Progenitor cell of endocrine pancreas (in vitro differentiated cells): ENCODE measurements around the gene FTCD. TPM values are rescaled to one million over a fixed set of nuclear protein-coding genes. Genes with fewer than 3 reads are reported as not detected.
"Not testable (repeated sequence)": the region's sequence is repeated elsewhere in the genome, so short reads cannot be mapped to it uniquely, and the experiment has no call there.

Source experiments
- DNase-seq: peaks from one replicate; pipeline ENCODE4 v3.0.0; 2021; ENCODE audit warnings: low spot score; ENCODE audit not compliant: unreplicated experiment
- H3K27ac Mint-ChIP-seq: 2 replicates; pipeline ENCODE4 v1.8.0; 2021; ENCODE audit warnings: mild to moderate bottlenecking, moderate library complexity, mixed read lengths
- H3K27me3 Mint-ChIP-seq: 2 replicates; pipeline ENCODE4 v1.8.0; 2021; ENCODE audit warnings: mixed read lengths
- H3K36me3 Mint-ChIP-seq: 2 replicates; pipeline ENCODE4 v1.8.0; 2022; ENCODE audit warnings: mixed read lengths; ENCODE audit not compliant: insufficient read depth
- H3K4me1 Mint-ChIP-seq: 2 replicates; pipeline ENCODE4 v1.8.0; 2021; ENCODE audit warnings: low read depth, mixed read lengths
- H3K4me3 Mint-ChIP-seq: 2 replicates; pipeline ENCODE4 v1.8.0; 2021; ENCODE audit warnings: low read depth, mild to moderate bottlenecking, moderate library complexity, mixed read lengths
- H3K9me3 Mint-ChIP-seq: 2 replicates; pipeline ENCODE4 v1.8.0; 2021; ENCODE audit warnings: low read depth, mixed read lengths
- CTCF ChIP-seq: fragments of 200-600 bp; sonication (generic); IDR thresholded peaks from one replicate; pipeline ENCODE4 v1.5.0; 2021; ENCODE audit warnings: antibody characterized with exemption, mild to moderate bottlenecking; ENCODE audit not compliant: unreplicated experiment
- total RNA-seq: library from RNA; stranded (reverse); gene quantifications from 2 replicates; pipeline ENCODE4 v1.2.1, GENCODE V29; 2021

The FTCD gene
- total RNA-seq, 1 donor from 2014 or later = 49.3 TPM

DNA sequence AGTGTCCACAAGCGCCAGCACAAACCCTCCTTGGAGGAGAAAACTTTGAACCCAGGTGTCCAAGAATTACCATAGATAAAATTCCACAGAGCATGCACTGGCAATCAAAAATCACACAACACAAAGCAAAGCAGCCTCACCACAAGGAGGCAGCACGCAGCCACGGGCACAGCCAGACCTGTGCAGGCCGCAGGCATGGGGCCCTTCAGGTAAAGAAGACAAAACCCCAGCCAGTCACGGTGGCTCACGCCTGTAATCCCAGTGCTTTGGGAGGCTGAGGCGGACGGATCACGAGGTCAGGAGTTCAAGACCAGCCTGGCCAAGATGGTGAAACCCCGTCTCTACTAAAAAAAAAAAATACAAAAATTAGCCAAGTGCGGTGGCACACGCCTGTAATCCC is 8.0 kb downstream of the FTCD start:
- H3K27me3 Mint-ChIP-seq, H3K4me1 Mint-ChIP-seq, DNase-seq, H3K9me3 Mint-ChIP-seq, H3K36me3 Mint-ChIP-seq, H3K4me3 Mint-ChIP-seq: not testable (repeated sequence)
- H3K27ac Mint-ChIP-seq = peak overlapping the region; percentile 83
- peak; percentile 65 for TF ChIP-seq CTCF

- Mint-ChIP-seq H3K4me3 (no peak overlapping the region), H3K9me3 (no peaks in the 10 kb centered on the region), H3K27me3 (peaks cover 7% of the 10 kb centered on the region), H3K4me1 (peaks cover 8% of the 10 kb centered on the region), H3K36me3 (peaks cover 3% of the 10 kb centered on the region), H3K27ac (peak overlapping the region; percentile 86)
- no peak for TF ChIP-seq CTCF
- no peak for DNase-seq
Observed at GRCh38 chr21:46146856-46147255, 8.5 kb downstream of the FTCD start.

GRCh38 chr21:46145840-46146691 is 9.3 kb downstream of the FTCD start:
- peak overlapping the region; percentile 86 for H3K27ac Mint-ChIP-seq
- H3K36me3 Mint-ChIP-seq = peaks cover 5% of the 10 kb centered on the region
- H3K4me3 Mint-ChIP-seq = no peak overlapping the region
- H3K27me3 Mint-ChIP-seq = peaks cover 13% of the 10 kb centered on the region
- DNase-seq = no peak
- H3K9me3 Mint-ChIP-seq = no peaks in the 10 kb centered on the region
- TF ChIP-seq CTCF = no peak
- H3K4me1 Mint-ChIP-seq = peaks cover 10% of the 10 kb centered on the region

- H3K4me1 Mint-ChIP-seq = peaks cover 13% of the 10 kb centered on the region
- no peaks in the 10 kb centered on the region for H3K9me3 Mint-ChIP-seq
- no peak overlapping the region for H3K4me3 Mint-ChIP-seq
- peaks cover 20% of the 10 kb centered on the region for H3K27me3 Mint-ChIP-seq
- DNase-seq = no peak
- peaks cover 5% of the 10 kb centered on the region for H3K36me3 Mint-ChIP-seq
- no peak for TF ChIP-seq CTCF
- H3K27ac Mint-ChIP-seq = no peak overlapping the region
Observed at GRCh38 chr21:46145159-46145839, 10.1 kb downstream of the FTCD start.

DNA sequence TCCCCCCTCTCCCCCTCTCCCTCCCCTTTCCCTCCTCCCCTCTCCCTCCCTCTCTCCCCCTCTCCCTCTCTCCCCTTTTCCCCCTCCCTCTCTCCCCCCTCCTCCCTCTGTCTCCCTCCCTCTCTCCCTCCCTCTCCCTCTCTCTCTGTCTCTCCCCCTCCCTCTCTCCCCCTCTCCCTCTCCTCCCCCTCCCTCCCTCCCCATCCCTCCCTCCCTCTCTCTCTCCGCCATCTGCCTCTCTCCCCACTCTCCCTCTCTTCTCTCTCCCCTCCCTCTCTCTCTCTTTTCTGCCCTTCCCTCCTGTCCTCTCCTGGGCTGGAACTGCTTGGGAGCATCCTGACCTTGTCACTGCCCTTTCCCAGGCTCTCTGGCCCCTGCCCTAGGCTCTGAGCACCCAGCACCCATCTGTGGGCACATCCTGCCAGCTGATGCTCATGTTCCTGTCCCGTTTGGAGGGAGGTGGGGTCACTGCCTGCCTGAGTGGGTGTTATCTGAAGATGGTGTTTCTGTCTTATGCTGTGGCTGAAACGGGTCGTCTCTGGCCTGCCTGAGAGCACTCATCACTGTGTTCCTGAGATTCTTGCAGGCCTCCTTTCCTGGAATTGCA is 10.8 kb downstream of the FTCD start:
- Mint-ChIP-seq H3K36me3 (peaks cover 5% of the 10 kb centered on the region), H3K27me3 (peaks cover 27% of the 10 kb centered on the region), H3K4me3 (no peak overlapping the region), H3K9me3 (no peaks in the 10 kb centered on the region), H3K4me1 (peaks cover 13% of the 10 kb centered on the region), H3K27ac (peak overlapping the region; percentile 53)
- no peak for TF ChIP-seq CTCF
- DNase-seq = no peak
